ENCODE data around the gene TPRN. TPM values are rescaled to one million over a fixed set of nuclear protein-coding genes. Genes with fewer than 3 reads are reported as not detected.

TPRN gene
- polyA plus RNA-seq, 1 donor from 2014 or later: 8.1 TPM

- no peaks in the 10 kb centered on the region for H3K9me2 ChIP-seq (ENCODE audit: insufficient read depth, low read length)
- H3K79me2 ChIP-seq (replicated peaks; ENCODE audit: insufficient read depth, low read length): peaks cover 11% of the 10 kb centered on the region
- H3F3A ChIP-seq (ENCODE audit: insufficient read depth, low read length, poor library complexity, severe bottlenecking): no peaks in the 10 kb centered on the region
- no peak overlapping the region for H3K27ac ChIP-seq (ENCODE audit: low read length)
- TF ChIP-seq EZH2 (IDR thresholded peaks at IDR 0.05; ENCODE audit: borderline replicate concordance, insufficient read depth, low read length, poor library complexity, severe bottlenecking) (no peak), EP300 (conservative IDR thresholded peaks at IDR 0.05; ENCODE audit: poor library complexity, severe bottlenecking) (no peak), TAF1 (IDR thresholded peaks at IDR 0.05; ENCODE audit: low read depth) (no peak), SMC3 (conservative IDR thresholded peaks at IDR 0.05; ENCODE audit: poor library complexity) (no peak), MXI1 (conservative IDR thresholded peaks at IDR 0.05; ENCODE audit: poor library complexity, severe bottlenecking) (no peak), POLR2AphosphoS5 (IDR thresholded peaks at IDR 0.05) (no peak), RAD21 (conservative IDR thresholded peaks at IDR 0.05) (no peak)
- TF ChIP-seq, protein P1, sequence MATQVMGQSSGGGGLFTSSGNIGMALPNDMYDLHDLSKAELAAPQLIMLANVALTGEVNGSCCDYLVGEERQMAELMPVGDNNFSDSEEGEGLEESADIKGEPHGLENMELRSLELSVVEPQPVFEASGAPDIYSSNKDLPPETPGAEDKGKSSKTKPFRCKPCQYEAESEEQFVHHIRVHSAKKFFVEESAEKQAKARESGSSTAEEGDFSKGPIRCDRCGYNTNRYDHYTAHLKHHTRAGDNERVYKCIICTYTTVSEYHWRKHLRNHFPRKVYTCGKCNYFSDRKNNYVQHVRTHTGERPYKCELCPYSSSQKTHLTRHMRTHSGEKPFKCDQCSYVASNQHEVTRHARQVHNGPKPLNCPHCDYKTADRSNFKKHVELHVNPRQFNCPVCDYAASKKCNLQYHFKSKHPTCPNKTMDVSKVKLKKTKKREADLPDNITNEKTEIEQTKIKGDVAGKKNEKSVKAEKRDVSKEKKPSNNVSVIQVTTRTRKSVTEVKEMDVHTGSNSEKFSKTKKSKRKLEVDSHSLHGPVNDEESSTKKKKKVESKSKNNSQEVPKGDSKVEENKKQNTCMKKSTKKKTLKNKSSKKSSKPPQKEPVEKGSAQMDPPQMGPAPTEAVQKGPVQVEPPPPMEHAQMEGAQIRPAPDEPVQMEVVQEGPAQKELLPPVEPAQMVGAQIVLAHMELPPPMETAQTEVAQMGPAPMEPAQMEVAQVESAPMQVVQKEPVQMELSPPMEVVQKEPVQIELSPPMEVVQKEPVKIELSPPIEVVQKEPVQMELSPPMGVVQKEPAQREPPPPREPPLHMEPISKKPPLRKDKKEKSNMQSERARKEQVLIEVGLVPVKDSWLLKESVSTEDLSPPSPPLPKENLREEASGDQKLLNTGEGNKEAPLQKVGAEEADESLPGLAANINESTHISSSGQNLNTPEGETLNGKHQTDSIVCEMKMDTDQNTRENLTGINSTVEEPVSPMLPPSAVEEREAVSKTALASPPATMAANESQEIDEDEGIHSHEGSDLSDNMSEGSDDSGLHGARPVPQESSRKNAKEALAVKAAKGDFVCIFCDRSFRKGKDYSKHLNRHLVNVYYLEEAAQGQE (IDR thresholded peaks at IDR 0.05; ENCODE audit: borderline replicate concordance): no peak
- TF ChIP-seq, protein P2, sequence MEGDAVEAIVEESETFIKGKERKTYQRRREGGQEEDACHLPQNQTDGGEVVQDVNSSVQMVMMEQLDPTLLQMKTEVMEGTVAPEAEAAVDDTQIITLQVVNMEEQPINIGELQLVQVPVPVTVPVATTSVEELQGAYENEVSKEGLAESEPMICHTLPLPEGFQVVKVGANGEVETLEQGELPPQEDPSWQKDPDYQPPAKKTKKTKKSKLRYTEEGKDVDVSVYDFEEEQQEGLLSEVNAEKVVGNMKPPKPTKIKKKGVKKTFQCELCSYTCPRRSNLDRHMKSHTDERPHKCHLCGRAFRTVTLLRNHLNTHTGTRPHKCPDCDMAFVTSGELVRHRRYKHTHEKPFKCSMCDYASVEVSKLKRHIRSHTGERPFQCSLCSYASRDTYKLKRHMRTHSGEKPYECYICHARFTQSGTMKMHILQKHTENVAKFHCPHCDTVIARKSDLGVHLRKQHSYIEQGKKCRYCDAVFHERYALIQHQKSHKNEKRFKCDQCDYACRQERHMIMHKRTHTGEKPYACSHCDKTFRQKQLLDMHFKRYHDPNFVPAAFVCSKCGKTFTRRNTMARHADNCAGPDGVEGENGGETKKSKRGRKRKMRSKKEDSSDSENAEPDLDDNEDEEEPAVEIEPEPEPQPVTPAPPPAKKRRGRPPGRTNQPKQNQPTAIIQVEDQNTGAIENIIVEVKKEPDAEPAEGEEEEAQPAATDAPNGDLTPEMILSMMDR (IDR thresholded peaks at IDR 0.05; ENCODE audit: poor library complexity, severe bottlenecking): no peak
- H3K4me3 ChIP-seq (ENCODE audit: low read length): no peak overlapping the region
- no peak overlapping the region for H3K9ac ChIP-seq (ENCODE audit: low read length)
- H3K9me3 ChIP-seq (ENCODE audit: low read length): no peaks in the 10 kb centered on the region
- H4K20me1 ChIP-seq (ENCODE audit: insufficient read depth): no peaks in the 10 kb centered on the region
- H3K36me3 ChIP-seq (ENCODE audit: insufficient read depth, low read length): no peaks in the 10 kb centered on the region
- no peaks in the 10 kb centered on the region for H3K27me3 ChIP-seq (ENCODE audit: insufficient read depth, low read depth, low read length)
- no peak overlapping the region for H3K4me2 ChIP-seq (ENCODE audit: low read length)
- no peak overlapping the region for H2AFZ ChIP-seq (ENCODE audit: low read depth, low read length)
Measured at GRCh38 chr9:137182836-137183235, 17.7 kb downstream of the TPRN start.

GRCh38 chr9:137181680-137182079 is 18.9 kb downstream of the TPRN start:
- H3K36me3 ChIP-seq (ENCODE audit: insufficient read depth, low read length): no peaks in the 10 kb centered on the region
- no peak overlapping the region for H3K27ac ChIP-seq (ENCODE audit: low read length)
- no peaks in the 10 kb centered on the region for H4K20me1 ChIP-seq (ENCODE audit: insufficient read depth)
- H3K9me2 ChIP-seq (ENCODE audit: insufficient read depth, low read length): no peaks in the 10 kb centered on the region
- no peaks in the 10 kb centered on the region for H3K79me2 ChIP-seq (replicated peaks; ENCODE audit: insufficient read depth, low read length)
- TF ChIP-seq MXI1 (conservative IDR thresholded peaks at IDR 0.05; ENCODE audit: poor library complexity, severe bottlenecking): no peak
- no peak for TF ChIP-seq RAD21 (conservative IDR thresholded peaks at IDR 0.05)
- TF ChIP-seq EP300 (conservative IDR thresholded peaks at IDR 0.05; ENCODE audit: poor library complexity, severe bottlenecking): no peak
- TF ChIP-seq SMC3 (conservative IDR thresholded peaks at IDR 0.05; ENCODE audit: poor library complexity): no peak
- TF ChIP-seq POLR2AphosphoS5 (IDR thresholded peaks at IDR 0.05): no peak
- TF ChIP-seq, protein P2 (IDR thresholded peaks at IDR 0.05; ENCODE audit: poor library complexity, severe bottlenecking): no peak
- no peak for TF ChIP-seq EZH2 (IDR thresholded peaks at IDR 0.05; ENCODE audit: borderline replicate concordance, insufficient read depth, low read length, poor library complexity, severe bottlenecking)
- TF ChIP-seq TAF1 (IDR thresholded peaks at IDR 0.05; ENCODE audit: low read depth): no peak
- TF ChIP-seq, protein P1 (IDR thresholded peaks at IDR 0.05; ENCODE audit: borderline replicate concordance): no peak
- no peak overlapping the region for H3K9ac ChIP-seq (ENCODE audit: low read length)
- no peak overlapping the region for H3K4me2 ChIP-seq (ENCODE audit: low read length)
- no peaks in the 10 kb centered on the region for H3K27me3 ChIP-seq (ENCODE audit: insufficient read depth, low read depth, low read length)
- H3F3A ChIP-seq (ENCODE audit: insufficient read depth, low read length, poor library complexity, severe bottlenecking): no peaks in the 10 kb centered on the region
- no peak overlapping the region for H2AFZ ChIP-seq (ENCODE audit: low read depth, low read length)
- no peak overlapping the region for H3K4me3 ChIP-seq (ENCODE audit: low read length)
- H3K9me3 ChIP-seq (ENCODE audit: low read length): no peaks in the 10 kb centered on the region
